ENCODE results near the gene SIGLEC8.

Gene SIGLEC8

GRCh38 chr19:51433043-51433442, 25.2 kb downstream of the SIGLEC8 start:
- H3K4me3 ChIP-seq (IDR thresholded peaks at IDR 0.05; ENCODE audit: insufficient read depth, low read depth, low read length) = no peak overlapping the region
- H2AFZ ChIP-seq (ENCODE audit: low read depth) = no peak overlapping the region
- no peak overlapping the region for H3K27ac ChIP-seq
- no peak overlapping the region for H3K4me2 ChIP-seq
- no peaks in the 10 kb centered on the region for H3K36me3 ChIP-seq (ENCODE audit: insufficient read depth)
- H3K79me2 ChIP-seq (ENCODE audit: insufficient read depth, low read depth) = no peaks in the 10 kb centered on the region
- no peak overlapping the region for H3K9ac ChIP-seq
- no peak for TF ChIP-seq CTCF (conservative IDR thresholded peaks at IDR 0.05; ENCODE audit: low read depth, low read length)
- no peaks in the 10 kb centered on the region for H3K4me1 ChIP-seq (ENCODE audit: low read depth, poor library complexity, severe bottlenecking)
- no peaks in the 10 kb centered on the region for H4K20me1 ChIP-seq (ENCODE audit: insufficient read depth)
- H3K27me3 ChIP-seq (ENCODE audit: insufficient read depth, low read depth) = 0 out of 2 replicates have a peak, but pooled peaks cover 3% of the 10 kb centered on the region

GRCh38 chr19:51431124-51431523, 27.1 kb downstream of the SIGLEC8 start:
- Histone ChIP-seq H3K27me3 (ENCODE audit: insufficient read depth, low read depth) (0 out of 2 replicates have a peak, but pooled peaks cover 3% of the 10 kb centered on the region), H3K4me1 (ENCODE audit: low read depth, poor library complexity, severe bottlenecking) (no peaks in the 10 kb centered on the region)

GRCh38 chr19:51430221-51430620, 28.0 kb downstream of the SIGLEC8 start:
- Histone ChIP-seq H3K79me2 (ENCODE audit: insufficient read depth, low read depth) (no peaks in the 10 kb centered on the region), H3K27me3 (ENCODE audit: insufficient read depth, low read depth) (0 out of 2 replicates have a peak, but pooled peaks cover 3% of the 10 kb centered on the region), H3K4me1 (ENCODE audit: low read depth, poor library complexity, severe bottlenecking) (no peaks in the 10 kb centered on the region), H3K4me3 (IDR thresholded peaks at IDR 0.05; ENCODE audit: insufficient read depth, low read depth, low read length) (no peak overlapping the region), H4K20me1 (ENCODE audit: insufficient read depth) (no peaks in the 10 kb centered on the region), H3K27ac (no peak overlapping the region), H2AFZ (ENCODE audit: low read depth) (no peak overlapping the region), H3K36me3 (ENCODE audit: insufficient read depth) (no peaks in the 10 kb centered on the region), H3K9ac (no peak overlapping the region), H3K4me2 (no peak overlapping the region)
- TF ChIP-seq CTCF (conservative IDR thresholded peaks at IDR 0.05; ENCODE audit: low read depth, low read length) = no peak

More at GRCh38 chr19:51431124-51431523, 27.1 kb downstream of the SIGLEC8 start:
- no peaks in the 10 kb centered on the region for H4K20me1 ChIP-seq (ENCODE audit: insufficient read depth)
- no peaks in the 10 kb centered on the region for H3K79me2 ChIP-seq (ENCODE audit: insufficient read depth, low read depth)
- no peak overlapping the region for H2AFZ ChIP-seq (ENCODE audit: low read depth)
- H3K27ac ChIP-seq = no peak overlapping the region
- TF ChIP-seq CTCF (conservative IDR thresholded peaks at IDR 0.05; ENCODE audit: low read depth, low read length) = no peak
- H3K4me2 ChIP-seq = no peak overlapping the region
- H3K9ac ChIP-seq = no peak overlapping the region
- no peaks in the 10 kb centered on the region for H3K36me3 ChIP-seq (ENCODE audit: insufficient read depth)
- no peak overlapping the region for H3K4me3 ChIP-seq (IDR thresholded peaks at IDR 0.05; ENCODE audit: insufficient read depth, low read depth, low read length)

- H3K4me3 ChIP-seq (IDR thresholded peaks at IDR 0.05; ENCODE audit: insufficient read depth, low read depth, low read length) = no peak overlapping the region
- no peak overlapping the region for H2AFZ ChIP-seq (ENCODE audit: low read depth)
- no peak overlapping the region for H3K9ac ChIP-seq
- no peaks in the 10 kb centered on the region for H3K79me2 ChIP-seq (ENCODE audit: insufficient read depth, low read depth)
- no peak overlapping the region for H3K4me2 ChIP-seq
- no peaks in the 10 kb centered on the region for H3K36me3 ChIP-seq (ENCODE audit: insufficient read depth)
- H3K27me3 ChIP-seq (ENCODE audit: insufficient read depth, low read depth) = no peaks in the 10 kb centered on the region
- no peak overlapping the region for H3K27ac ChIP-seq
- no peaks in the 10 kb centered on the region for H4K20me1 ChIP-seq (ENCODE audit: insufficient read depth)
- TF ChIP-seq CTCF (conservative IDR thresholded peaks at IDR 0.05; ENCODE audit: low read depth, low read length) = no peak
- no peaks in the 10 kb centered on the region for H3K4me1 ChIP-seq (ENCODE audit: low read depth, poor library complexity, severe bottlenecking)
Measured at GRCh38 chr19:51427201-51427600, 31.1 kb downstream of the SIGLEC8 start.
